ENCODE results near the gene EDIL3.

DNA sequence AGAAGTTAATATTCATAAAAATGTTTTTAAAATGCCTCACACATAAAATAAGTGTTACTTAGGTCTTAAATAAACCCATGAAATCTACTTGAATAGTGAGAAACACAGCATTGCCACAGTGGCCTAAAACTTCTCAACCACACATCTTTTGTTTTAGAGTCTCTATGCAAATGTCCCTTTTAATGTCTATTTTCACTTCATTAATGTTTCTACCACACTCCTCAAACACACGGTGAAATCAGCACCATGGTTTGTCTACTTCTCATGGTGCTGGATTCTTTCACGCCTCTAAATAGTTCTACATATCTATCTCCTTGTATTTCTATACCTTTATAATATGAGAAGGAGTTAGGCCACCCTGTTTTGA lies 111.2 kb downstream of the EDIL3 start:
- TF ChIP-seq CTCF (IDR thresholded peaks at IDR 0.05) (no peak), EP300 (IDR thresholded peaks at IDR 0.05) (no peak)

All from tibial nerve (tissue), 4 donors.